Adipocyte (in vitro differentiated cells): ENCODE measurements around the gene H2AZ1.

ENCODE experiments used
- DNase-seq: peaks from one replicate; pipeline ENCODE4 v3.0.0-alpha.2; 2015; ENCODE audit warnings: low read depth
- H3K27me3 ChIP-seq: replicated peaks from 2 replicates; pipeline ENCODE4 v1.7.0; 2013; ENCODE audit warnings: mild to moderate bottlenecking, low read length, moderate library complexity; ENCODE audit not compliant: control insufficient read depth, insufficient read depth
- H3K36me3 ChIP-seq: 2 replicates; pipeline ENCODE4 v1.7.0; 2013; ENCODE audit warnings: low read length, mild to moderate bottlenecking, moderate library complexity; ENCODE audit not compliant: control insufficient read depth, insufficient read depth, severe bottlenecking
- H3K4me1 ChIP-seq: 2 replicates; pipeline ENCODE4 v1.7.0; 2013; ENCODE audit warnings: mild to moderate bottlenecking, low read length, moderate library complexity; ENCODE audit not compliant: control insufficient read depth, insufficient read depth
- H3K4me3 ChIP-seq: 2 replicates; pipeline ENCODE4 v1.7.0; 2013; ENCODE audit warnings: mild to moderate bottlenecking, low read length, moderate library complexity
- H3K9ac ChIP-seq: 2 replicates; pipeline ENCODE4 v1.7.0; 2013; ENCODE audit warnings: mild to moderate bottlenecking, low read length, moderate library complexity
- H3K9me3 ChIP-seq: 2 replicates; pipeline ENCODE4 v1.7.0; 2013; ENCODE audit warnings: mild to moderate bottlenecking, low read length, moderate library complexity; ENCODE audit not compliant: control insufficient read depth

The H2AZ1 gene

GRCh38 chr4:99945718-99946355 is 4.2 kb downstream of the H2AZ1 start:
- H3K4me3 ChIP-seq, result peak overlapping the region; percentile 89
- peaks cover 2% of the 10 kb centered on the region for H3K36me3 ChIP-seq
- peak overlapping the region; percentile 89 for H3K9ac ChIP-seq
- DNase-seq, result peak; percentile 75
- H3K4me1 ChIP-seq, result peaks cover 46% of the 10 kb centered on the region
- no peaks in the 10 kb centered on the region for H3K9me3 ChIP-seq
- H3K27me3 ChIP-seq, result no peaks in the 10 kb centered on the region

- no peak for DNase-seq
- H3K27me3 ChIP-seq, result no peaks in the 10 kb centered on the region
- H3K4me1 ChIP-seq, result peaks cover 46% of the 10 kb centered on the region
- H3K9me3 ChIP-seq, result no peaks in the 10 kb centered on the region
- H3K9ac ChIP-seq, result no peak overlapping the region
- peaks cover 2% of the 10 kb centered on the region for H3K36me3 ChIP-seq
- peak overlapping the region; percentile 30 for H3K4me3 ChIP-seq
Observed at GRCh38 chr4:99943904-99944437, 6.1 kb downstream of the H2AZ1 start.

GRCh38 chr4:99938243-99938753 is 11.8 kb downstream of the H2AZ1 start:
- Histone ChIP-seq H3K4me1 (peaks cover 14% of the 10 kb centered on the region), H3K9ac (no peak overlapping the region), H3K36me3 (peaks cover 18% of the 10 kb centered on the region), H3K4me3 (no peak overlapping the region), H3K9me3 (peaks cover 14% of the 10 kb centered on the region), H3K27me3 (no peaks in the 10 kb centered on the region)
- DNase-seq, result no peak

- peak; percentile 25 for DNase-seq
Observed at GRCh38 chr4:99934891-99935290, 15.2 kb downstream of the H2AZ1 start.

GRCh38 chr4:99927566-99927965 is 22.5 kb downstream of the H2AZ1 start:
- no peak overlapping the region for H3K4me3 ChIP-seq
- no peaks in the 10 kb centered on the region for H3K27me3 ChIP-seq
- H3K4me1 ChIP-seq, result peaks cover 18% of the 10 kb centered on the region
- peaks cover 27% of the 10 kb centered on the region for H3K36me3 ChIP-seq
- peak; percentile 14 for DNase-seq
- H3K9ac ChIP-seq, result no peak overlapping the region
- H3K9me3 ChIP-seq, result no peaks in the 10 kb centered on the region

More at GRCh38 chr4:99934891-99935290, 15.2 kb downstream of the H2AZ1 start:
- Histone ChIP-seq H3K9ac (no peak overlapping the region), H3K4me3 (no peak overlapping the region), H3K4me1 (no peaks in the 10 kb centered on the region), H3K36me3 (peaks cover 18% of the 10 kb centered on the region), H3K9me3 (peaks cover 14% of the 10 kb centered on the region), H3K27me3 (no peaks in the 10 kb centered on the region)

GRCh38 chr4:99921174-99921573 is 28.9 kb downstream of the H2AZ1 start:
- Histone ChIP-seq H3K4me1 (no peaks in the 10 kb centered on the region), H3K27me3 (no peaks in the 10 kb centered on the region), H3K4me3 (no peak overlapping the region), H3K36me3 (peaks cover 66% of the 10 kb centered on the region), H3K9ac (no peak overlapping the region), H3K9me3 (peaks cover 7% of the 10 kb centered on the region)
- no peak for DNase-seq

GRCh38 chr4:99918656-99919055 is 31.4 kb downstream of the H2AZ1 start:
- Histone ChIP-seq H3K36me3 (peaks cover 65% of the 10 kb centered on the region), H3K27me3 (no peaks in the 10 kb centered on the region), H3K4me1 (no peaks in the 10 kb centered on the region), H3K4me3 (no peak overlapping the region), H3K9ac (no peak overlapping the region), H3K9me3 (peaks cover 7% of the 10 kb centered on the region)
- no peak for DNase-seq

- peaks cover 63% of the 10 kb centered on the region for H3K36me3 ChIP-seq
Observed at GRCh38 chr4:99917575-99917974, 32.5 kb downstream of the H2AZ1 start.

GRCh38 chr4:99915449-99915848 is 34.6 kb downstream of the H2AZ1 start:
- no peak for DNase-seq
- Histone ChIP-seq H3K27me3 (no peaks in the 10 kb centered on the region), H3K4me1 (no peaks in the 10 kb centered on the region), H3K4me3 (no peak overlapping the region), H3K9me3 (peaks cover 7% of the 10 kb centered on the region), H3K36me3 (peaks cover 52% of the 10 kb centered on the region), H3K9ac (no peak overlapping the region)

More at GRCh38 chr4:99917575-99917974, 32.5 kb downstream of the H2AZ1 start:
- Histone ChIP-seq H3K4me3 (no peak overlapping the region), H3K4me1 (no peaks in the 10 kb centered on the region), H3K9me3 (peaks cover 7% of the 10 kb centered on the region), H3K9ac (no peak overlapping the region), H3K27me3 (no peaks in the 10 kb centered on the region)
- DNase-seq, result no peak
